Activated CD8-positive, alpha-beta memory T cell treated with anti-CD3 and anti-CD28 coated beads for 1 hour (primary cell): ENCODE measurements around the gene GRIP2.

Experiments used
- DNase-seq, 2 donors: peaks; one replicate each; pipeline ENCODE4 v3.0.0-alpha.2; 2020; ENCODE audit warnings: low read depth in 1 of 2; ENCODE audit errors: extremely low read depth in 1 of 2

GRIP2 gene

GRCh38 chr3:14539742-14540491 lies at the start of gene GRIP2:
TSS of gene GRIP2 (minus strand) at chr3:14540342. CDS start at chr3:14540308, 34 bp downstream.
- no peak for DNase-seq

GRCh38 chr3:14588425-14589112 lies 48.4 kb upstream of the GRIP2 start:
- DNase-seq, result no peak

GRCh38 chr3:14587740-14588360 lies 47.7 kb upstream of the GRIP2 start:
- DNase-seq, result no peak

GRCh38 chr3:14586611-14587010 lies 46.5 kb upstream of the GRIP2 start:
- no peak for DNase-seq

GRCh38 chr3:14583548-14584091 lies 43.5 kb upstream of the GRIP2 start:
- no peak for DNase-seq

GRCh38 chr3:14582045-14582410 lies 41.9 kb upstream of the GRIP2 start:
- no peak for DNase-seq

- no peak for DNase-seq
Measured at GRCh38 chr3:14581334-14582044, 41.3 kb upstream of the GRIP2 start.

- DNase-seq, result no peak
Measured at GRCh38 chr3:14577897-14578296, 37.8 kb upstream of the GRIP2 start.

GRCh38 chr3:14576163-14576562 lies 36.0 kb upstream of the GRIP2 start:
- DNase-seq, result no peak

- no peak for DNase-seq
Measured at GRCh38 chr3:14574183-14574582, 34.0 kb upstream of the GRIP2 start.

- DNase-seq, result no peak
Measured at GRCh38 chr3:14573706-14574105, 33.6 kb upstream of the GRIP2 start.

- DNase-seq, result no peak
Measured at GRCh38 chr3:14570864-14571263, 30.7 kb upstream of the GRIP2 start.

- DNase-seq, result no peak
Measured at GRCh38 chr3:14570089-14570488, 29.9 kb upstream of the GRIP2 start.

GRCh38 chr3:14569474-14570000 lies 29.4 kb upstream of the GRIP2 start:
- no peak for DNase-seq

GRCh38 chr3:14568269-14568668 lies 28.1 kb upstream of the GRIP2 start:
- no peak for DNase-seq

- no peak for DNase-seq
Measured at GRCh38 chr3:14566812-14567211, 26.7 kb upstream of the GRIP2 start.

GRCh38 chr3:14565868-14566588 lies 25.9 kb upstream of the GRIP2 start:
- DNase-seq, result no peak

GRCh38 chr3:14564741-14565140 lies 24.6 kb upstream of the GRIP2 start:
- no peak for DNase-seq

GRCh38 chr3:14563946-14564539 lies 23.9 kb upstream of the GRIP2 start:
- no peak for DNase-seq
